Brain pericyte (primary cell): ENCODE measurements around the gene ARID1B.

Source experiments
- DNase-seq: peaks from one replicate; pipeline ENCODE4 v3.0.0-alpha.2; 2012; ENCODE audit warnings: low read depth, low spot score

The ARID1B gene

DNA sequence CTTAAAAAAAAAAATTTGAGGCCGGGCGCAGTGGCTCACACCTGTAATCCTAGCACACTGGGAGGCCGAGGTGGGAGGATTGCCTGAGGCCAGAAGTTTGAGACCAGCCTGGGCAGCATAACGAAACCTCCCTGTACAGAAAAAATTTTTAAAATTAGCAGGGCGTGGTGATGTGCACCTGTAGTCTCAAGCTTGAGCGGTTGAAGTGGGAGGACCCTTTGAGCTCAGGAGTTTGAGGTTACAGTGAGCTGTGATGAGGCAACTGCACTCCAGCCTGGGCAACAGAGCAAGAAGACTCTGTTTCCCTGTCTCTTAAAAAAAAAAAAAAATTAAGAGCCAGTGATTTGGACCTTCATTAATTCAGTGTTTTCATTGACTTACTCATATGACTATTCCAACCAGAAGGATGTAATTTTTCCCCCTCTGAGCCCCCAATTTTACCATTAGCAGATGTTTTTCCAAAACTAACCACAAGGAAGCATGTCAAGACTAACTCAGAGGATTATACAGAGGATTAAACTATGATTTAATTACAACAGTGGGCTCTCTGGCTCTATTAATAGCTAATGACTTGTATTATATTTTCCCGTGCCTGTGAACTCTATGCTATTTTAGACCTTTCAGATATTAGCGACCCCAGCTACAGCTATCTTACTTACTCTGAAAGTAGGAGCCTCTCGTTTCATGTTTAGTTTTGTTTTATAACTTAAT lies 75.1 kb downstream of the ARID1B start:
- no peak for DNase-seq

- no peak for DNase-seq
Observed at GRCh38 chr6:156852858-156853216, 75.7 kb downstream of the ARID1B start.

- DNase-seq = no peak
Observed at GRCh38 chr6:156853733-156854132, 76.6 kb downstream of the ARID1B start.

DNA sequence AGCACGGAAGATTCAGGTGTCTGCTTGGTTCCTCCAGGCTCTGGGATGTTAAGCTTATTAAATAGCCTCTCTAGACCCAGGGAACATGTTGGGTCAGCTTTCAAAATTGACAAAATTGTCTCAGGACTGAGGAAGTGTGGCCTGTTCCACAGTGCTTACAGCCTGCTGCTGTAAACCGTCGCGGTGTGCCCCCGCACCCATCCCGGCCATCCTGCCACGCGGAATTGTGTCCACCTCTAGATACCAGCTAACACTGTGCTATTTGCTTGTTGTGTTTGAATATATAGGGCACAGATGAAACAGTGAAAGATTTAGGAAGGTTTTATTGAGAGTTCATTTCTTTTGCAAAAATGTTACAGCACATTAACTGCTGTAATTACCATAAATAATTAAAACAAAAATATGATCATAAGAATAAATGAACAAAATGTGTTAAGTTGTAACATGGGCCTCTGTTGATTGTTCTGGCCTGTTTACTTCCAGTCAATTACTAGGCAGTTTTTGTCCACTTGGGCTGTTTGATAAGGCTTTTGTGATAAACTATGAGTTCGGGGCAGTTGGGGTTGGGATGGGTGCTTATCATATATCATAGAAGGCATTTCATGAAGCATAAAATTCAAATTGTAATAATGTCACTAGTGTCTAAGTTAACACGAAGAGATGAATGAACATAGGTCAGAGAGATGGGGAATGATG lies 77.4 kb downstream of the ARID1B start:
- DNase-seq = no peak

GRCh38 chr6:156857573-156857972 lies 80.4 kb downstream of the ARID1B start:
- DNase-seq = no peak

- DNase-seq = no peak
Observed at GRCh38 chr6:156859686-156860085, 82.5 kb downstream of the ARID1B start.

- DNase-seq = no peak
Observed at GRCh38 chr6:156862711-156863110, 85.5 kb downstream of the ARID1B start.

DNA sequence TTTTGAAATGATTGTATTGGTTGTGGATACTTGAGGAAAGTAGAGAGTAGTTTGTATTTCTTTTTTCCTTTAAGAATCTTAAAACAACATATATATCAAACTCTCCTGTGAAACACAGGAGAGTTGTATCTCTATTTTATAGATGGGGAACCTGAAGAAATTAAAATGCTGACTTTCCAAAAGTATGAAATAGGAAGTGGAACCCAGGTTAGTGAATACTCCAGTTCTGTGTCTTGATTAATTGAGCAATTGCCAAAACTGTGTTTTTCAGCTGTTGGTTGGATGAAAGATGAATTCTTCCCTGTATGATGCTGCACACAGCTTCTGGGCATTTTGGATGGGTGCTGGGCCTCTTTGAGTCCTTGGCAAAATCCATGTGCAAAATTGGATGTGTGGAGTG lies 86.3 kb downstream of the ARID1B start:
- no peak for DNase-seq

DNA sequence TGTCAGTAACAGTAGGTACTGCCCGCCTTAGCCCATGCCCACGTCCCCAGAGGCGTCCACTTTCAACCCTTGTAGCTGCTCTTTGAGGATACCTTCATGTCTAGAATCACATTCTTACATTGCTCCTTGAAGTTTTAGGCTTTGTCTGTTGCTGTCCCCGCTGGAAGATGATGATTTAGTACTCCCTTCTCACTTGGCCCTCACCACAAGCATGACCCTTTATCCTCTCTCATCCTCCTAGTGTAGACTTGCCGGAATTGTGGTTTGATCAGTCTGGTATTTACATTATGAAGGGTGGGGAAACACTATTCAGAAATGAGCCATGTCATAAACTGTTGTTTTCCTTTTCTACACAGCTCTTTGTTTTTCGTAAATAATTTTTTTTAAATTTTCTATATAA lies 87.4 kb downstream of the ARID1B start:
- DNase-seq = no peak

GRCh38 chr6:156865019-156865629 lies 87.9 kb downstream of the ARID1B start:
- no peak for DNase-seq

DNA sequence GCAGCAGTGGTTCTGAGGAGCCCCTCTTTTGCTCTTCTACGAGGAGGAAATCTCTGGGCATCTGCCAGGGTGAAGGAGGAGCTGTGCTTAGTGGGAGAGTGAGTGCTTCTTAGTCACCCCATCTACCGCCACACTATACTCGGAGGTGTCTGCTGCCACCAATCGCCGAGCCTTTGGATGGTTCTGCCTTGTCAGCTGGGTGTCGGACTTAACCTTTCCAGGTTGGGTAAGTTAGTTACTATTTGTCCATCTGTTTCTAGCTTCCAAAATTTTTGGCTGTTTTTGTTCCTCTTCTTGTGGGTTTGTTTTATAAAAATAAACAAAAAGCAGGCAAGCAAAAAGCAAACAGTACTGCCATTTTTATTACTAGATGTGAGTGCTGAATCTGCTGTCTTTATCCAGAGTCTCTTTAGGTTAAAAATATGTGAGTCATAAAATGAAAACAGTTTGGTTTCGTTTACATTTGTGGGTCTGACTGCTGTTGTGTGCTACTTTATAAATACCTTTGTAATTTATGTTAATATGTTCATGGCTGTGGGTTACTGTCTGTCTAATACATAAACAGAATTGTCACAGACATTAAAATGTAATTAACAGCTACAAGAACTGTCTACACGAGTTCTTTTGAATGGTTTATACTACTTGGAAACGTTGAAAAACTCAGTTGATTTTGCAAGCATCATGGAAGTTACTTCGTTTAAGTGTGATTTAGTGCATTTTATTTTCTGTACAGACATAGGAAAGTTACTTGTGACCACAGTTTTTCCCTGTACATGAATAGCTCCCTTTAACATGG lies 89.2 kb downstream of the ARID1B start:
- DNase-seq = no peak

DNA sequence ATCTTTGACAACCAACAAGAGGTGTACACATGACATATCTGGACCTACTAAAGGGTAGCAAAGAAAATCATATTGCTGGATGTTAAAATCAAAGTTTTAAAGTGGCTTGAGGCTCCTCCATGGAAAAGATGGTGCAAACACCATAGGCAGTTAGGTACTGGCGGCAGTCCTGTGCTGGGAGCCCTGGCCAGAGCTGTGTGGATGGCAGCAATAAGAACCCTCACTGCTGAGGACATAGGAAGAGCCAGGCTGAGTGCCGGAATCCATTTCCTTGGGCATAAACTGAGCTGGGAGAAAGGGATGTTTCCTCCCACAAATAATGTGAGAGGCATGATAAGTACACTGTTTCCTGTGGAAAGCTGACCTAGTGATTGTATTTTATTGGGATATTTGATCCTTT lies 89.9 kb downstream of the ARID1B start:
- no peak for DNase-seq

DNA sequence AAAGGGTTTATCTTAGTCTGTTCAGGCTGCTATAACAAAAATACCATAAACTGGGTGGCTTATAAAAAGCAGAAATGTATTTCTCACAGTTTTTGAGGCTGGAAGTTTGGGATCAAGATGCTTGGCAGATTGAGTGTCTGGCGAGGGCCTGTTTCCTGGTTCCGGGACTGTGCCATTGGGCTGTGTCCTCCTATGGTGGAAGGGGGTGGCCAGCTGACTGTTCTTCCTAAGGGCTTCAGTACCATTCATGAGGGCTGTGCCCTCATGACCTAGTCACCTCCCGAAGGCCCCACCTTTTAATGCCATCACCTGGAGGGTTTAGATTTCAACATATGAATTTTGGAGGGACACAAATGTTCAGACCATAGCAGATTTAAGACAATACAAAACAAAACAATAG lies 91.2 kb downstream of the ARID1B start:
- no peak for DNase-seq

- DNase-seq = no peak
Observed at GRCh38 chr6:156869980-156870398, 92.8 kb downstream of the ARID1B start.

DNA sequence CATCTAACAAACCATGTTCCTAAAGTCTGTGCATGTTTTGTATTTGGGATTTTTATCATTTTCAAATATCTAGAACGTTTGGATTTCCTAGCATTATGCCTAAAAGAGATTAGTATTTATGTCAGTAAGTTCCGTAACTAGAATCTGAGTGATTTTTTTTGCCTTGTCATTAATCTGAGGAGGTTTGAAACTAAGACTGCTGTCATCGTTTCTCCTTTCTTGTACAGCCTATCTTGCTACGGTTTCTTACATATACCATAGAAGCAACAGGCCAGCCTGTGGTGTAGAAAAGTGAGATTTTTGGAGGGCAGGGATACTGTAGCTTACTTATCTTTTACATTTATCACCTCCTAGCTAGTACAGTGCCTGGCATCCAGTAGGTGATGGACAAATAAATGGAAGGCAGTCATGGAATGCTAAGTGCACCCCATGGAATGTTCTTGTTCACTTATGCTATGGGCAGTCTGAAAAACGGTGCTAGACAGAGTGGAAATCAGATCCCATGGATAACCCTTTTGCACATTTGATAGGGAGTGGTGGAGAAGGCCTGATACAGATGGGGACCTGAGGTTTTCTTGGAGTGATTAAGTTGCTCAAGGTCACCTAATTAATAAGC lies 93.9 kb downstream of the ARID1B start:
- DNase-seq = no peak

DNA sequence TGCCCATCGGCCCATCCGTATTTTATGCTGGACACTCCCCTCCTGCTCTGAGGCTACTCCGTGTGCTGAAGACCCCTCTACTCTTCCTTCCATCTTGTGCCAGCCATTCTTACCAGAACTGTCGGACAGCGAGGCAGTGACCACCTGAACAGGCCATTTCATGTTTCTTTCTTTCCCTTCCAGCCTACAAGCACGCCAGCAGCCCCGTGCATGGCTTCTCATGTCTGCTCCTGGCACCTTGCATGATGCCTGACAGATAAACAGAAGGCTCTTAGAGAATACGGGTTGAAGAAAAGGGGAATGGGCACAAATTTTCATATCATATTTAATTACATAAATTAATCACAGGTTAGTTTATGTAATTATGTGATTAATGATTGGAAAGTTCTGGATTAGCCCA lies 95.7 kb downstream of the ARID1B start:
- no peak for DNase-seq

DNA sequence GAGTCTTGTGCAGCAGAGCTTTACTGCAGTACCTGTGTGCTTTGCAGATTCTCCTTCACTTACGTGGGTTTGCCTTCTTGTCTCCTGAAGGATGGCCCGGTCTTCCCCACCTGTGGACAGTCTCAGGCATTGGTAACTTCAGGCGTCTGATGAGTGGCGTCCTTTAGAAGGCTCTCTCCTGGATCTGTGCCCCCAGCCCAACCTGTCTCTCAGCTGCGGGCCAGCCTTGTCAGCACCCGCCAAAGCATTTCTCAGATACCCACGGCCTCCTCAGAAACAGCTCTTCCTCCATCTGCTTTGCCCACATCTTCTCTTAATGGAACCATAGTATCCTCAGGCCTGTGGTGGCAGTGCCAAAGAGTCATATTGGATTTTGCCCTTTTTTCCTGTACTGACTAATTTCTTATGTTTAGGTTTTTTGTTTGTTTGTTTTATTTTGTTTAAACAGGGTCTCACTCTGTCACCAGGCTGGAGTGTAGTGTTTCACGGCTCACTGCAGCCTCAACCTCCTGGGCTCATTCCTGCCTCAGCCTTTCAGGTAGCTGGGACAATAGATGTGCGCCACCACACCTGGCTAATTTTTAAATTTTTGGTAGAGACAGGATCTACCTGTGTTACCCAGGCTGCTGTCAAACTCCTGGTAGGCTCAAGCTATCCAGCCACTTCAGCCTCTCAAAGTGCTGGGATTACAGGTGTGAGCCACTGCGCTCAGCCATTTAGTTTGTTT lies 96.6 kb downstream of the ARID1B start:
- no peak for DNase-seq

- DNase-seq = no peak
Observed at GRCh38 chr6:156875062-156875461, 97.9 kb downstream of the ARID1B start.

DNA sequence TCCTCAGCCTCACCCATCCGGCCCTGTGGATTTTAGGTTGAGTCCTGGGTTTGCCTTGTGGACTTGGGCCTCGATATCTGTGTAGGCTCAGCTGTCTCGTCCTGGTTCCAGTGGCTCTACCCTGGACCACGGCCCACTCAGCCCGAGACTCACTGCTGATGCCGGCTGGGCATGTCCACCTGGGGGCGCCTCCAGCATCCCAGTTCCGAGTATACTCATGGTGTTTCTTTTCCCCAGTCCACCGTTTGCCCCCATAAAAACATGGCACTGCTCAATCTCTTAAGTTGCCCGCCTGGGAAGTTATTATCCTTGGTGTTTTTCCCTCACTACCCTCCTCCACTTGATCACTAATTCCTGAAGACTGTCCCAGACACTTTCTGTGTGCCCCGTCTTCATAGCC lies 99.1 kb downstream of the ARID1B start:
- DNase-seq = no peak

DNA sequence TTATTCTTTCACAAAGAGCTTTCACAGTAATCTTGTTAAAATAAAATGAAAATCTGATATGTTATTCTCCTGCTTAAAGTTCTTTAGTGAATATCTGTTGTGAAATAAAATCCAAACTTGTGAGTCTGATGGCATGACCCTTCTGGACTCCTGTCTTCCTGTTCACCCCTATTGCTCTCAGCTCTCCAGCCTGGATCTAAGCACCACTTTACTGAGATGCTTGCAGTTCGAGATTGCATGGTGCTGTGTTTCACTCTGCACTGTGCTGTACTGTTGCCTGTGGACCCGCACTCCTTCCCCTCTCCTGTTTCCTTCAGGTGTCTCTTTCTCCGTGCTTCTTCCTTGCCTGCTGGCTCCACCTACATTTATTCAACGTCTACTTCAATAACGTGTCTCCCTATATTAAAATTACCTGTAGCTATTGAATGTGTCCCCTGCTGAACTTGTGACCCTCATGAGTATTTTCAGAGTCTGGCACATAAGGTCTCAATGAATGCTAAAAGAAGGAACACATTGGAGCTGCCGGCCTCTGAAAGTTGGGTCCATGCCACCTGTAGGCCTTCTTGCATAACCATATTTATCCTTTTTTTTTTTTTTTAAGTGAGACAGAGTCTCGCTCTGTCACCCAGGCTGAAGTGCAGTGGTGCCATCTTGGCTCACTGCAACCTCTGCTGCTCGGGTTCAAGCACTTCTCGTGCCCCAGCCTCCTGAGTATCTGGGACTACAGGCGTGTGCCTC lies 100.1 kb downstream of the ARID1B start:
- no peak for DNase-seq
